HepG2 (cell line): ENCODE data around the gene IL10RA. TPM values are rescaled to one million over a fixed set of nuclear protein-coding genes. Genes with fewer than 3 reads are reported as not detected.

Experiments used
- ATAC-seq: fragments of 200-7000 bp; cut with Tn5 transposase; 3 replicates; pipeline ENCODE4 v1.9.1; 2020; ENCODE audit warnings: mild to moderate bottlenecking, moderate library complexity
- BruUV-seq: library from RNA; stranded (reverse); fragments of 400-500 nt; replicated peaks from 2 replicates; lab custom pipeline; 2021; lab: Mats Ljungman, UMichigan
- CTCF ChIA-PET: fragments of 300-600 bp; formaldehyde crosslinking; extraction: SDS; loops from one replicate; lab custom pipeline; 2021; ENCODE audit warnings: low total read pairs, inconsistent platforms, low intra/inter-chr PET ratio; lab: Yijun Ruan, JAX
- POLR2A ChIA-PET: fragments of 350-600 bp; sonication (Branson Sonifier 250); formaldehyde crosslinking; loops from one replicate; lab custom pipeline; 2020; ENCODE audit warnings: antibody characterized with exemption, inconsistent platforms; lab: Yijun Ruan, JAX
- DNase-seq: peaks from one replicate; pipeline ENCODE4 v3.0.0-alpha.2; 2015; ENCODE audit warnings: low spot score
- FAIRE-seq: peaks from 3 replicates; lab custom pipeline; 2011; peaks lifted over from hg19 to GRCh38; lab: Jason Lieb, UNC
- H2AFZ ChIP-seq: one replicate; pipeline ENCODE4 v1.6.1; 2011; ENCODE audit warnings: low read length, inconsistent platforms
- H3K27ac ChIP-seq: fragments of 300-600 bp; 3 replicates; pipeline ENCODE4 v1.8.0; 2011; ENCODE audit warnings: mixed run types, mild to moderate bottlenecking, mixed read lengths, low read length, inconsistent platforms; ENCODE audit not compliant: insufficient read depth; ENCODE audit errors: extremely low read length
- H3K27me3 ChIP-seq, 2 experiments: fragments of 200-600 bp in 1 of 2; 2 replicates in 1 of 2; 3 replicates in 1 of 2; pipeline versions ENCODE4 v1.6.0 to v1.8.0; 2011; ENCODE audit warnings: low read length in 2 of 2, mild to moderate bottlenecking in 2 of 2, moderate library complexity in 2 of 2, inconsistent platforms in 1 of 2; ENCODE audit not compliant: insufficient read depth in 2 of 2, control insufficient read depth in 1 of 2
- H3K36me3 ChIP-seq, 2 experiments: fragments of 200-600 bp in 1 of 2; replicated peaks in 1 of 2; 2 replicates in 1 of 2; 3 replicates in 1 of 2; pipeline versions ENCODE4 v1.5.1 to v1.8.0; 2011; ENCODE audit warnings: low read length in 2 of 2, inconsistent platforms in 1 of 2; ENCODE audit not compliant: insufficient read depth in 2 of 2, control insufficient read depth in 1 of 2
- H3K4me1 ChIP-seq: 2 replicates; pipeline ENCODE4 v1.5.1; 2012; ENCODE audit warnings: low read length, inconsistent platforms; ENCODE audit not compliant: insufficient read depth
- H3K4me2 ChIP-seq: 2 replicates; pipeline ENCODE4 v1.6.0; 2011; ENCODE audit warnings: low read depth, low read length, inconsistent platforms
- H3K4me3 ChIP-seq, 3 experiments: fragments of 200-600 bp in 1 of 3; sonication (generic), shearing (Covaris generic) in 1 of 3; replicated peaks in 1 of 3; 2 replicates each; pipeline ENCODE4 v1.5.1; 2011 to 2016; ENCODE audit warnings: low read length in 3 of 3, inconsistent platforms in 2 of 3, low read depth in 2 of 3, mild to moderate bottlenecking in 2 of 3, control low read depth in 1 of 3, mixed read lengths in 1 of 3; ENCODE audit not compliant: insufficient read depth in 1 of 3
- H3K79me2 ChIP-seq: one replicate; pipeline ENCODE4 v1.6.1; 2011; ENCODE audit warnings: low read length, inconsistent platforms; ENCODE audit not compliant: insufficient read depth
- H3K9ac ChIP-seq: 2 replicates; pipeline ENCODE4 v1.6.0; 2011; ENCODE audit warnings: mild to moderate bottlenecking, low read depth, low read length, inconsistent platforms; ENCODE audit not compliant: insufficient read depth
- H3K9me3 ChIP-seq: 2 replicates; pipeline ENCODE4 v1.5.1; 2012; ENCODE audit warnings: mild to moderate bottlenecking, low read length
- H4K20me1 ChIP-seq: 2 replicates; pipeline ENCODE4 v1.6.0; 2011; ENCODE audit warnings: inconsistent platforms, mild to moderate bottlenecking, low read length, moderate library complexity; ENCODE audit not compliant: insufficient read depth
- CHCHD3 ChIP-seq: sonication (generic); formaldehyde crosslinking; IDR thresholded peaks from 2 replicates; pipeline ENCODE4 v1.8.0; 2022; ENCODE audit warnings: mild to moderate bottlenecking, missing genetic modification reagents, moderate library complexity
- DNMT3B ChIP-seq: conservative IDR thresholded peaks from 2 replicates; pipeline ENCODE4 v1.6.1; 2016; ENCODE audit warnings: missing biosample characterization, control low read depth
- ESRRA ChIP-seq: sonication (generic); formaldehyde crosslinking; IDR thresholded peaks from 2 replicates; pipeline ENCODE4 v1.5.1; 2020; ENCODE audit warnings: mild to moderate bottlenecking, low read depth, missing genetic modification reagents
- HES4 ChIP-seq: sonication (generic); formaldehyde crosslinking; IDR thresholded peaks from 2 replicates; pipeline ENCODE4 v1.9.0; 2021; ENCODE audit warnings: mild to moderate bottlenecking, missing genetic modification reagents, borderline replicate concordance
- HMGXB3 ChIP-seq: sonication (generic); formaldehyde crosslinking; IDR thresholded peaks from 2 replicates; pipeline ENCODE4 v1.4.0; 2020; ENCODE audit warnings: missing genetic modification reagents, borderline replicate concordance
- KDM2A ChIP-seq: sonication (generic); formaldehyde crosslinking; IDR thresholded peaks from 2 replicates; pipeline ENCODE4 v1.4.0; 2020; ENCODE audit warnings: low read depth, missing genetic modification reagents, borderline replicate concordance
- NFYB ChIP-seq: sonication (generic); formaldehyde crosslinking; IDR thresholded peaks from 2 replicates; pipeline ENCODE4 v1.4.0; 2020; ENCODE audit warnings: missing genetic modification reagents
- SCMH1 ChIP-seq: sonication (generic); formaldehyde crosslinking; IDR thresholded peaks from 2 replicates; pipeline ENCODE4 v1.9.0; 2021; ENCODE audit warnings: missing genetic modification reagents, mild to moderate bottlenecking, borderline replicate concordance
- SOX13 ChIP-seq, 3 experiments: fragments of 450-650 bp in 1 of 3; sonication (generic) in 1 of 3; formaldehyde crosslinking in 1 of 3; IDR thresholded peaks in 2 of 3; conservative IDR thresholded peaks in 1 of 3; 2 replicates each; pipeline versions ENCODE4 v1.5.0 to v1.6.1; 2016 to 2020; ENCODE audit warnings: antibody characterized with exemption in 1 of 3, mild to moderate bottlenecking in 1 of 3, missing compliant biosample characterization in 1 of 3, missing genetic modification reagents in 1 of 3, moderate library complexity in 1 of 3
- THRA ChIP-seq: sonication (generic); formaldehyde crosslinking; IDR thresholded peaks from 2 replicates; pipeline ENCODE4 v1.4.0; 2020; ENCODE audit warnings: missing genetic modification reagents, borderline replicate concordance
- WIZ ChIP-seq: sonication (generic); formaldehyde crosslinking; IDR thresholded peaks from 2 replicates; pipeline ENCODE4 v1.5.1; 2020; ENCODE audit warnings: mild to moderate bottlenecking, missing genetic modification reagents
- ZNF281 ChIP-seq: sonication (generic); formaldehyde crosslinking; IDR thresholded peaks from 2 replicates; pipeline ENCODE4 v1.4.0; 2020; ENCODE audit warnings: missing genetic modification reagents, borderline replicate concordance
- ZNF362 ChIP-seq: sonication (generic); formaldehyde crosslinking; IDR thresholded peaks from 2 replicates; pipeline ENCODE4 v1.4.0; 2020; ENCODE audit warnings: missing genetic modification reagents, mild to moderate bottlenecking, borderline replicate concordance
- ZZZ3 ChIP-seq: sonication (generic); formaldehyde crosslinking; IDR thresholded peaks from 2 replicates; pipeline ENCODE4 v1.4.0; 2020; ENCODE audit warnings: missing genetic modification reagents, mild to moderate bottlenecking, borderline replicate concordance
- WGBS: methylation state at CpG from one replicate; pipeline ENCODE4 v1.1.6; 2017; ENCODE audit warnings: low lambda C conversion rate; 5-methylcytosine and 5-hydroxymethylcytosine counted together
- in situ Hi-C: cut with HindIII; loops from 2 replicates; pipeline ENCODE4 v1.10.0; 2017; ENCODE audit warnings: low pct_unique_long_range_greater_than_20kb; ENCODE audit not compliant: extremely low pct_ligation_motif_present
- intact Hi-C: fragments of 100-400 bp; cut with micrococcal nuclease; formaldehyde crosslinking; loops from one replicate; pipeline ENCODE4 v1.10.0; 2022; ENCODE audit not compliant: unreplicated experiment
- polyA plus RNA-seq, 8 experiments: library from polyadenylated mRNA; depleted of rRNA in 3 of 8; stranded (reverse) in 7 of 8; unstranded in 1 of 8; fragments of >200 nt; fragmentation: Illumina TruSeq in 4 of 8; extraction: Trizol in 4 of 8; gene quantifications; 2 replicates each; pipeline versions ENCODE4 v1.2.1 to v1.2.3, GENCODE V29; 2011 to 2016; ENCODE audit warnings: low read depth in 4 of 8, missing spikeins in 1 of 8, mixed read lengths in 1 of 8; ENCODE audit not compliant: insufficient read depth in 1 of 8
- total RNA-seq, 5 experiments: library from RNA; depleted of rRNA; stranded (reverse); fragments of >200 nt; fragmentation: Illumina TruSeq; extraction: Trizol; gene quantifications; 2 replicates each; pipeline ENCODE4 v1.2.3, GENCODE V29; 2016; ENCODE audit warnings: low read depth in 1 of 5

IL10RA gene
- total and polyA plus RNA-seq, 2 of the 13 experiments (the other 11 are each of a cell fraction or from before 2014, with no cell fraction given) = not detected

- ChIA-PET CTCF (no interaction called here), POLR2A (no interaction called here)
- no peak for DNase-seq
- H3K9me3 ChIP-seq = no peaks in the 10 kb centered on the region
- in situ Hi-C loops (loop anchor here (10.0 kb wide), 1 partner anchor 215 kb away; no protein-coding TSS in a partner anchor), intact Hi-C loops (no loop called here)
- BruUV-seq = no TSS peak
- H3K79me2 ChIP-seq = no peaks in the 10 kb centered on the region
- no peak overlapping the region for H3K9ac ChIP-seq
- no peak for TF ChIP-seq WIZ (CRISPR knock-in tag)
- no peak for TF ChIP-seq HES4 (CRISPR knock-in tag)
- TF ChIP-seq THRA (CRISPR knock-in tag) = no peak
- TF ChIP-seq ZZZ3 = no peak
- no peak for TF ChIP-seq ESRRA (CRISPR knock-in tag)
- TF ChIP-seq ZNF362 = no peak
- no peak for TF ChIP-seq NFYB (CRISPR knock-in tag)
- TF ChIP-seq DNMT3B = no peak
- no peak for TF ChIP-seq SOX13 (IDR thresholded peaks at IDR 0.05)
- no peak for TF ChIP-seq SOX13 (CRISPR knock-in tag; conservative IDR thresholded peaks at IDR 0.05 in 1 of 2, IDR thresholded peaks at IDR 0.05 in 1 of 2)
- TF ChIP-seq CHCHD3 = no peak
- TF ChIP-seq HMGXB3 = no peak
- TF ChIP-seq SCMH1 (CRISPR knock-in tag) = no peak
- TF ChIP-seq ZNF281 = no peak
- TF ChIP-seq KDM2A (CRISPR knock-in tag) = no peak
- no peak for FAIRE-seq
- H3K36me3 ChIP-seq = no peaks in the 10 kb centered on the region
- H3K4me1 ChIP-seq = no peaks in the 10 kb centered on the region
- ATAC-seq = no peak
- H3K27me3 ChIP-seq = peaks cover 0 to 16% of the 10 kb centered on the region in 2 experiments; a peak in 1 of 5 replicates
- no peak overlapping the region for H3K27ac ChIP-seq
- WGBS = 29% methylated on average over 6 of the region's 6 CpGs
- H3K4me3 ChIP-seq = no peak overlapping the region
- H2AFZ ChIP-seq = no peak overlapping the region
- no peaks in the 10 kb centered on the region for H4K20me1 ChIP-seq
- H3K4me2 ChIP-seq = no peak overlapping the region
Measured at GRCh38 chr11:118049771-118050170, 63.6 kb downstream of the IL10RA start.
